Activated naive CD4-positive, alpha-beta T cell treated with anti-CD3 and anti-CD28 coated beads, Interleukin-2, amount 50 U/mL, for 16 hours (primary cell): ENCODE results near the gene GOPC.

Experiments
- DNase-seq: peaks from one replicate; pipeline ENCODE4 v3.0.0-alpha.2; 2020

GOPC gene

GRCh38 chr6:117595099-117595923 is 7.0 kb downstream of the GOPC start:
- no peak for DNase-seq

- no peak for DNase-seq
Observed at GRCh38 chr6:117592983-117593759, 9.1 kb downstream of the GOPC start.

- no peak for DNase-seq
Observed at GRCh38 chr6:117591405-117591804, 10.9 kb downstream of the GOPC start.

- no peak for DNase-seq
Observed at GRCh38 chr6:117590447-117590846, 11.9 kb downstream of the GOPC start.

- DNase-seq: no peak
Observed at GRCh38 chr6:117585647-117586046, 16.7 kb downstream of the GOPC start.

- no peak for DNase-seq
Observed at GRCh38 chr6:117574198-117574597, 28.1 kb downstream of the GOPC start.

- no peak for DNase-seq
Observed at GRCh38 chr6:117573006-117573680, 29.2 kb downstream of the GOPC start.

- DNase-seq: no peak
Observed at GRCh38 chr6:117568831-117569410, 33.4 kb downstream of the GOPC start.

- no peak for DNase-seq
Observed at GRCh38 chr6:117568247-117568646, 34.1 kb downstream of the GOPC start.

GRCh38 chr6:117564681-117565080 is 37.6 kb downstream of the GOPC start:
- DNase-seq: no peak

- DNase-seq: no peak
Observed at GRCh38 chr6:117561128-117561527, 41.2 kb downstream of the GOPC start.

GRCh38 chr6:117559299-117559698 is 43.0 kb downstream of the GOPC start:
- no peak for DNase-seq

- no peak for DNase-seq
Observed at GRCh38 chr6:117558818-117559217, 43.5 kb downstream of the GOPC start.

GRCh38 chr6:117557951-117558350 is 44.4 kb downstream of the GOPC start:
- no peak for DNase-seq

GRCh38 chr6:117555882-117556498 is 46.3 kb downstream of the GOPC start:
- DNase-seq: peak; percentile 49

GRCh38 chr6:117555262-117555849 is 47.0 kb downstream of the GOPC start:
- DNase-seq: no peak

GRCh38 chr6:117553142-117553541 is 49.2 kb downstream of the GOPC start:
- DNase-seq: no peak

GRCh38 chr6:117552618-117553017 is 49.7 kb downstream of the GOPC start:
- no peak for DNase-seq

- no peak for DNase-seq
Observed at GRCh38 chr6:117550618-117551242, 51.6 kb downstream of the GOPC start.

GRCh38 chr6:117550078-117550600 is 52.2 kb downstream of the GOPC start:
- DNase-seq: no peak

GRCh38 chr6:117549611-117550010 is 52.7 kb downstream of the GOPC start:
- DNase-seq: no peak
